Urinary bladder (tissue), 4 donors: ENCODE results near the gene PARP11. TPM values are rescaled to one million over a fixed set of nuclear protein-coding genes. Genes with fewer than 3 reads are reported as not detected.

Source experiments
- DNase-seq: peaks from one replicate; pipeline ENCODE4 v3.0.0-alpha.2; 2015; ENCODE audit errors: extremely low spot score
- H3K27ac ChIP-seq: one replicate; pipeline ENCODE4 v1.5.1; 2013; ENCODE audit warnings: low read depth, mild to moderate bottlenecking, moderate library complexity
- H3K36me3 ChIP-seq: one replicate; pipeline ENCODE4 v1.6.1; 2013; ENCODE audit warnings: mild to moderate bottlenecking, moderate library complexity; ENCODE audit not compliant: insufficient read depth
- H3K4me1 ChIP-seq: one replicate; pipeline ENCODE4 v1.6.1; 2013; ENCODE audit warnings: mild to moderate bottlenecking, moderate library complexity; ENCODE audit not compliant: insufficient read depth
- H3K4me3 ChIP-seq: one replicate; pipeline ENCODE4 v1.5.1; 2013; ENCODE audit warnings: low read depth, low read length
- WGBS: extraction: QIAGEN DNeasy Blood & Tissue Kit; methylation state at CpG from one replicate; pipeline ENCODE4 v1.1.7; 2013; 5-methylcytosine and 5-hydroxymethylcytosine counted together
- polyA plus RNA-seq: library from polyadenylated mRNA; stranded (reverse); fragments of 200-250 nt; gene quantifications from one replicate; pipeline ENCODE4 v1.2.3, GENCODE V29; 2013
- total RNA-seq: library from RNA; depleted of rRNA; stranded (reverse); fragments of >200 nt; gene quantifications from one replicate; pipeline ENCODE4 v1.2.3, GENCODE V29; 2014
- donor health status: healthy with polysubstance abuse.
- donor health status: healthy.

PARP11 gene
- total and polyA plus RNA-seq, 2 donors: 5.1 to 23.3 TPM

DNA sequence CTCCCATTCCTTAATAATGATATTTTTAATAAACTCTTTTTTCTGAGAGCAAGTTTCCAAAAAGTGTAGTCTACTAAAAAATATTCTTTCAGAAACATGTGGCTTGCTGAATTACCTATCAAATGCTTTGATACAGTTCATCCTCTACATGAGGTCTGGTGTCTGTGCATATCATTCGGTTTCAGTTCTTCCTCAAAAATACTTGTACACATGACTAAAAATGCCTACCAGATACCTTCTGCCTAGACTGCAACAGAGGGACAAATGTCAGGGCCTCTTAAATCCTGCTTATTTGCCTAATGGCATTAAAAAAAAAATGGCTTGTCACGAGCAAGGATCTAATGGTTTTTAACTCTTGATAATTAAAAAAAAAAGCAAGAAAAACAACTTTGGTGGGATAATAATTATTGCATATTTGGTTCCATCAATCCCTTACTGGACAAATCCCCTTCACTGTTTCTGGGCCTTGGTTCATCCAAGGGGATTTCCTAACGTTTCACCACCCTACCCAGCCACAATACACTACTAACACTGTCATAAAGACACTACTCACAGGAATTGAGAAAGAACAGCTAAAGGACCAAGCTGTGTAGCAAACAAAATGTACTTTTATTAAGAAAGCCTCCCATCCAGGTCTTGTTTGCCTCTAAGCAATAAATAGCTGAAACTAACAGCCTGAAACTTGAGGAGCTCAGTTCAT lies 45.7 kb downstream of the PARP11 start:
- no peak overlapping the region for H3K4me3 ChIP-seq
- 93% methylated on average over 3 of the region's 3 CpGs for WGBS
- no peak for DNase-seq
- no peak overlapping the region for H3K27ac ChIP-seq
- H3K4me1 ChIP-seq: no peaks in the 10 kb centered on the region
- H3K36me3 ChIP-seq: peaks cover 3% of the 10 kb centered on the region

DNA sequence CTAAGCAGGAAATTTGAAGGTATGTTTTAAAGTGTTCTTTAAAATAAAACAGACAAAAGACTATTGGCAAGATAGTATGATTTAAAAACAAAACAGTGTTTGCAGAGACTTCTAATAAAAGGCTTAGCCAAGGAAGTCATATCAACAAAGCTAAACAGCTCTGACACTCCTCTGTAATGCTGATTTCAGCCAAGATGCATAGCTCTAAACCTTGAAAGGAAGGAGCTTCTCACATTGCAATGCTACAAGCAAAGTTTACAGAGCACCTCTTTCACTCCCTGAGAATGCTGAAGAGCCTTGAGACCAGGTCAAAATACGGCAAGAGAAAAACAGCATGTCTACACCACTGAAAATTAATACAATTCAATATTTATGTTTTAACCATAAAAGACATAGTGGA lies 51.8 kb downstream of the PARP11 start:
- Histone ChIP-seq H3K36me3 (peaks cover 2% of the 10 kb centered on the region), H3K27ac (no peak overlapping the region), H3K4me3 (no peak overlapping the region), H3K4me1 (no peaks in the 10 kb centered on the region)
- DNase-seq: no peak
- WGBS: 45% methylated on average over 1 of the region's 1 CpG

DNA sequence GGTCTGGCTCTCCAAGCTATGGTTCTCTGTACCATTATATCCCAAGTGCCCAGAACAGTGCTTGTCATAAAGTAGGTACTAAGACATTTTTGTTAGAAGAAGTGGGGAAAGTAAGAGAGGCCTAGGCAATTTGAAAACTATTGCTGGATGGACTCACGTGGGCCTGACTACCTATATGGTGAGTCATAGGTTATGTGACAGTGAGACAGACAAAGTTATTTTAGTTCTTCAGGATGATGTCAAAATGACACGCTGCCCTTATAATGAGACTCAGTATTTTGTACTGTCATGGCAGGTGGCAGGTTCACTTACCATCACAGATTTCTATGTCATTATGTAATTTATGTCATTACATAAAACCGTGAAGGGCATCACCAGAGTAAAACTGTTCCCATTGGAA lies 53.1 kb downstream of the PARP11 start:
- Histone ChIP-seq H3K4me3 (no peak overlapping the region), H3K27ac (no peak overlapping the region), H3K36me3 (peaks cover 2% of the 10 kb centered on the region)

DNA sequence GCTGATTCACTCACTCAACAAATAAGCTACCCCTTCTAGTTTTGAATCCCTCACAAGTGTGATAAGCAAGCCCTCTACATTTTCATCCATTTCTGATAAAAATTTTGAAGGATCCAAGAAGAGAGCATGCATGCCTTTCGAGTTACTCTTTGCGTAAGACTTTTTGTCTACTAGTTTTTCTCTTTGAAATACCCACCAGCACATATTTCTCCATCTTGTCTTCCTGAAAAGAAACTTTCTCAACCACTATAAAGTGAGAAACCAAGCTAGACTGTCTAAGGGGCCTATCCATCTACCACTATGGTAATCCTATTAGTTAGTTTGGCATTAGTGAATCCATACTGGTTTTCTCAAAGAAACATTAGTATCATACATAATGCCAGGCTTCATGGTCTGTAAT lies 56.9 kb downstream of the PARP11 start:
- H3K4me3 ChIP-seq: no peak overlapping the region
- DNase-seq: no peak
- no peak overlapping the region for H3K27ac ChIP-seq
- H3K36me3 ChIP-seq: no peaks in the 10 kb centered on the region
- WGBS: 97% methylated on average over 2 of the region's 2 CpGs
- no peaks in the 10 kb centered on the region for H3K4me1 ChIP-seq

More for the DNA sequence above, 53.1 kb downstream of the PARP11 start:
- no peaks in the 10 kb centered on the region for H3K4me1 ChIP-seq
- WGBS: 79% methylated on average over 3 of the region's 3 CpGs
- no peak for DNase-seq

DNA sequence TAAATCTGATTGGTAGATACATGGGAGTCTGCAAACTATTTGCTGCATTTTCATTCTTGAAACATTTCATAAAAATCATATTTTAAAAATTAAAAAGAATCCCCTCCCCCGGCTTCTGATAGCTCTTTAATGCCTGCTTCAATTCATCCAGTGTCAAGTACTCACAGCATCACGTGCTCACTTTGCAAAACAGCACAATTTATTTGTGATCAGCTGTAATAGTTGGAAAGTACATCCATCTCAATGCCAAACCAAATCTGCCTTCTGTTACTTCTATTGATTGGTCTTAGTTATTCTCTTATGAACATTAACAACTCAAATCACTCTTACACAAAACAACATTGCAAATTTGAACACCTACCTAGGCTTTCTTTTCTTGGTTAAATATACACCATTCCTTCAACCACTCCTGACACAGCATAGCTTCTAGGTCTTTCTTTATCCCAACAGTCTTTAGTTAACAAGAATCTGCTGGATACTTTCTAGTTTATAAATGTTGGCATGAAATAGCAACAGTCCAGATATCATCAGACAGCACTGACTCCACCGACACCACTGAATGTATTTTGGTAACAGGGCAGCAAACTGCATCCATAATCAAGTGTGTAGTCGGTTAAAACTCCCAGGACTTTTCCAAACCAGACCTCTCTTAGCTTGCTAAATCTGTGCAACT lies 58.0 kb downstream of the PARP11 start:
- H3K4me1 ChIP-seq: no peaks in the 10 kb centered on the region
- no peaks in the 10 kb centered on the region for H3K36me3 ChIP-seq
- H3K27ac ChIP-seq: no peak overlapping the region
- DNase-seq: no peak
- no peak overlapping the region for H3K4me3 ChIP-seq
- whole genome bisulfite sequencing: 69% methylated on average over 4 of the region's 4 CpGs

DNA sequence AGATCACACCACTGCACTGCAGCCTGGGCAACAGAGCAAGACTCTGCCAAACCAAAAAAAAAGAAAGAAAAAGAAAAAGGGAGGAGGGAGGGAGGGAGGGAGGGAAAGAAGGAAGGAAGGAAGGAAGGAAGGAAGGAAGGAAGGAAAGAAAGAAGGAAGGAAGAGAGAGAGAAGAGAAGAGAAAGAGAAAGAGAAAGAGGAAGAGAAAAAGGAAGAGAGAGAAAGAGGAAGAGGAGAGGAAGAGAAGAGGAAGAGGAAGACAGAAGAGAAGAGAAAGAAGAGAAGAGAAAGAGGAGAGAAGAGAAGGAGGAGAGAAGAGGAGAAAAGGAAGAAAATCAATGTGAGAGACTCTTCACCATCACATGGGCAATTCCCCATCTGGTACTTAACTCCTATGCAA lies 62.7 kb downstream of the PARP11 start:
- no peak for DNase-seq
- Histone ChIP-seq H3K36me3 (no peaks in the 10 kb centered on the region), H3K27ac (no peak overlapping the region), H3K4me1 (no peaks in the 10 kb centered on the region), H3K4me3 (no peak overlapping the region)

DNA sequence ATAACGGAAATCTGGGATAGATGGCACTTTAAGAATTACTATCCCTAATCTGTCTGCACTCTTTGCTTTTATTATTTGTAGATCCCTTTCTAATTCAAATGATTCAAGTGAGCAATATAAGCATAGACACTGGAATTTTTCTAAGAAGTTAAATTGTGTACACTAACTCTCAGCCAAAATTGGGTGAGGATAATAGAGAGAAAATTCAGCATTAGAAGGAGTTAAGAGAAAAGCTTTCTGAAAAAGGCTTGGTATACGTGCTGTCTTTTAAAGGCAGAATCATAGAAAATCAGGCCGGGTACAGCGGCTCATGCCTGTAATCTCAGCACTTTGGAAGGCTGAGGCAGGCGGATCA lies 63.2 kb downstream of the PARP11 start:
- Histone ChIP-seq H3K4me1 (no peaks in the 10 kb centered on the region), H3K27ac (no peak overlapping the region), H3K36me3 (no peaks in the 10 kb centered on the region), H3K4me3 (no peak overlapping the region)
- no peak for DNase-seq
- WGBS: 91% methylated on average over 5 of the region's 5 CpGs

DNA sequence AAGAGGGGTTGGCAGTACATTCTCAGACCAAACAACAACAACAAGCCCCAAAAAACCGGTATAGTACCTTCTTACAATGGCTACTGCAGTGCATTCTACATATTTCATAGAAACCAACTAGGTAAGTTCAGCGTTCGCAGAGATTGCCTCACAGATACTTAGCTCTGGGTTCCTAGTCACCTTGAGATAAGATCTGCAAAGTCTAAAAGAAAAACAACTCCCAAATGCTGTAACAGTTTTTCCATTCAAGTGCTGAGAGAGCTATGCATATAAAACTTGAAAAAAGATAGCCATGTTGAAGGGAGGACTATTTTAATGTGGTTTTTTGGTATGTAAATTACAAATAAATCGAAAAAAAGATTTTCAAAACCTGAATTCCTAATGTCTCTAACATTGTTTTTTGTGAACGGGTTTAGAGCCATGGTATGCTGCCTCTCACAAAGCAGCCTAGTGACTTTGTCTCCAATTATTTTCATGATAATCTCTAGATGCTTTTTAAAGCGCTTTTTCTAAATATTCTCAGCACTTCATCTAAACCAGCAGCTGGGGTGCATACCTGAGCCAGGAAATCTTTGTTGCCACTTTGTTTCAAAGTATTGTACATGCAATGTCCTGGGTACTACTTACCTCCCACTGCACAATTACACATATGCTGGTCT lies 63.7 kb downstream of the PARP11 start:
- WGBS: 70% methylated on average over 6 of the region's 6 CpGs

DNA sequence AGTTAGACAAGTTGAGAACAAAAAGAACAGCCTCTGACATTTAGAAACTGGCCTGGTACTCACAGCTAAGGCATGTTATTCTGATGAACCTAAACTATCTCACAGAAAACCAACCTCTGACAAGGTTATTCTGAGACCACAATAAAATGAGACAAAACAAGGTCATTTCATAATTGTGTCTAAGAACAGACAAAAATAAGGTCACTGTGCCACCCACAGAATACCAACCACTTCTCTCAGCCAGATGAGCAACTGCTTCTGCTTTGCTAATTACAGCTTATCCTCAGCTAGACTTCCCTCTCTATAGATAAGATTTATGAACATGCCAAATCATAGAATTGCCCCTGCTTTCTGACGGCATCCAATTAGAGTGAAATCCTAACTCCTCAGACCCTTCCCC lies 68.1 kb downstream of the PARP11 start:
- 95% methylated on average over 1 of the region's 1 CpG for WGBS
- no peak for DNase-seq
- Histone ChIP-seq H3K4me1 (no peaks in the 10 kb centered on the region), H3K4me3 (no peak overlapping the region), H3K36me3 (peaks cover 2% of the 10 kb centered on the region), H3K27ac (no peak overlapping the region)

More for the DNA sequence above, 63.7 kb downstream of the PARP11 start:
- H3K4me3 ChIP-seq: no peak overlapping the region
- DNase-seq: peak; percentile 3
- no peaks in the 10 kb centered on the region for H3K36me3 ChIP-seq
- H3K4me1 ChIP-seq: no peaks in the 10 kb centered on the region
- H3K27ac ChIP-seq: no peak overlapping the region

DNA sequence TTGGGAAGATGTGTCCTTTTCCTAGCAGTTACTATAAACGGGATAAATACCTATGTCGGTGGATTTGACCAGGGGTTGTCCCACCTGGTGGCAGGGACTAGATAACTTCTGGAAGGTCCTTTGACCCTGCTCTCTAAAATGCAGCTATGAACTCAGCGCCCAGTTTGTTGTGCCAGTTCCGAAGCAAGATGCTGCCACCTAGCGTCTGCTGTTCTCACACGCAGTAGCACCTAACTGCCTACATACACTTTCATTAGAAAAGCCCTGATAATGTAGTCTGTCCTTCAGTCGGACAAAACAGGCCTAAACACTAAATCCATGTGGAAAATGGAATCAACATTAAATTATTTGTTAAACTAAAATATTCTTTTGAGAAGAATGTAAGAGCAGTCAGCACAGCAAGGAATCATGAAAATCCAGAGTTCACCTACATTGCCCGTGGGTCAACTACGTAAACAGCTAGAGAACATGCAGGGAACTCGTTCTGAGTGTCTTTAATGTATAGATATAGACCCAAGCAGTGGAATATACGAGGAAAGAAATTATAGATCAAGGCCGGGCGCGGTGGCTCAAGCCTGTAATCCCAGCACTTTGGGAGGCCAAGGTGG lies 69.2 kb downstream of the PARP11 start:
- peak; percentile 32 for DNase-seq
- Histone ChIP-seq H3K27ac (no peak overlapping the region), H3K4me3 (no peak overlapping the region), H3K4me1 (no peaks in the 10 kb centered on the region), H3K36me3 (peaks cover 2% of the 10 kb centered on the region)
- WGBS: 44% methylated on average over 14 of the region's 14 CpGs

DNA sequence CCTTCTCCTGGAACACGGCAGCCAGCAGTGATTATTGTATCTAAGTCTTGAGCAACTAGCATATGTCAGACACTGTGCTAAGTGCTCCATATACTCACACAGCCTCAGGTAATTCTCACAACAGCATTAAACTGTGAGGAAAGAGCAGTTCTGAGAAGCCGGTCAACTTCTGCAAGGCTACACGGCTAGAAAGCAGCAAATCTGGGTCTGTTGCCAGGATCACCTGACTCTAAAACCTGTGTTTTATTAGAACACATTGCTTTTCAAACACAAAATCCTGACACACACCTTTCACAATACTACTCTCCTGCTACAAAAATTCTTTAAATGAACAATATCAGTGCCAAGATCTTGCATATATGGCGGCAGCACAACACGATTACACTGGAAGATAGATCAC lies 70.5 kb downstream of the PARP11 start:
- 83% methylated on average over 5 of the region's 5 CpGs for WGBS
- no peak overlapping the region for H3K4me3 ChIP-seq
- no peak for DNase-seq
- H3K4me1 ChIP-seq: no peaks in the 10 kb centered on the region
- no peak overlapping the region for H3K27ac ChIP-seq
- peaks cover 2% of the 10 kb centered on the region for H3K36me3 ChIP-seq

DNA sequence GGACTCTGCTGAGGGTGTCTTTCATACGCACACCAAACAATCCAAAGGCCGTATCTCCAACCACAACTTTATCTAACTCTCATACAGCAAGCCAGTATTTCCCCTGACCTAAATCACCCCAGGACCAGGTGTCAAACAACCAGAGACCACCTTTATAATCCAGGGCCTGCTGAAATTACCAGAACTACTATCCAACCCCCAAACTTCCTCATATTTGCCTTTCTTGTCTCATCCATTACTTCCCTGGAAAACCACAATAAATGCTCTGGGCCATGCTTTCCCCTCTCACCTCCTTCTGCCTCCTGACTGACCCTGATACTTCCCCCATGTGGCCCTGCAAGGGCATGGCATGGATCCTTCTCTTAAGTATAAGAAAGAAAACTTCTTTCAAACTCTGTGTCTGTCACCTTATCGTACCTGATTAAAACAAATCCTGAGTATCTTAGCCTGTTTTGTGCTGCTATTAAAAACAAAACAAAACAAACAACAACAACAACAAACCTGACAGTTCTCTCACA lies 75.6 kb downstream of the PARP11 start:
- DNase-seq: no peak
- no peaks in the 10 kb centered on the region for H3K4me1 ChIP-seq
- WGBS: 90% methylated on average over 3 of the region's 3 CpGs
- no peak overlapping the region for H3K27ac ChIP-seq
- H3K36me3 ChIP-seq: no peaks in the 10 kb centered on the region
- H3K4me3 ChIP-seq: no peak overlapping the region

DNA sequence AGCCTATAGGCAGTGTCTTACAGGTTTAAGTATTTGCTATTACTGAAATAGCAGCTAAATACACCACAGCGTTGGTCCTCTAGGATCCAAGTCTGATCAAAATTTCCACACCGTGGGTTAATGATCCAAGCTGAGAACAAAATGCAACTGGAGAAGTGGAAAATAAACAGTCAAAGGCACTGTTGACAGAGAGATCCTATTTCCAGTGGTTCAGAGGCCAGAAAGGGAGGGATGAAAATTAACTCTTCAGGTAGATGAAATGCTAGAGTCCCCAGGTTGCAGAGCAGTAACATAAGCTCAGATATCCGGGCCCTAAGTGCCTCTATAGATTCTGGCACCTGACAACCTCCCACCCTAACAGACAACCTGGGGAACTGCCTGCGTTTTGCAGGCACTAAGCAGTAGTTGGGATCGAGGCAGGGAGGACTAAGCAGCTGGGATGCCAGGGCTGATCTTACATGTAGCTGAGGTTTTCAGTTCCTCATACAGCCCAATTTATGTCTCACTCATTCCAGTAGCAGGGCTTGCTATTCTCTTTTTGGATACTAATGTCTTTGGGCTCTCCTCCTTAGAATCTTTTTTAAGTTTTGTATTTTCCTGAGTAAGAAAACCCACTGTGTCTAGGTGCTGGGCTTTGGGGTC lies 77.6 kb downstream of the PARP11 start:
- DNase-seq: no peak
- Histone ChIP-seq H3K36me3 (no peaks in the 10 kb centered on the region), H3K4me3 (no peak overlapping the region), H3K27ac (no peak overlapping the region), H3K4me1 (no peaks in the 10 kb centered on the region)
- 60% methylated on average over 5 of the region's 5 CpGs for WGBS
